ENCODE data around the gene TLE6.
A peak's percentile ranks its signal among the peaks of the same experiment; 100 is the strongest.

Gene TLE6

GRCh38 chr19:2973229-2973628 lies 4.1 kb upstream of the TLE6 start:
- no peak overlapping the region for H3K27ac ChIP-seq
- no peak for DNase-seq (ENCODE audit: low spot score)
- POLR2A ChIA-PET (ENCODE audit: low non-redundant PET): no interaction called here
- TF ChIP-seq, protein P1, sequence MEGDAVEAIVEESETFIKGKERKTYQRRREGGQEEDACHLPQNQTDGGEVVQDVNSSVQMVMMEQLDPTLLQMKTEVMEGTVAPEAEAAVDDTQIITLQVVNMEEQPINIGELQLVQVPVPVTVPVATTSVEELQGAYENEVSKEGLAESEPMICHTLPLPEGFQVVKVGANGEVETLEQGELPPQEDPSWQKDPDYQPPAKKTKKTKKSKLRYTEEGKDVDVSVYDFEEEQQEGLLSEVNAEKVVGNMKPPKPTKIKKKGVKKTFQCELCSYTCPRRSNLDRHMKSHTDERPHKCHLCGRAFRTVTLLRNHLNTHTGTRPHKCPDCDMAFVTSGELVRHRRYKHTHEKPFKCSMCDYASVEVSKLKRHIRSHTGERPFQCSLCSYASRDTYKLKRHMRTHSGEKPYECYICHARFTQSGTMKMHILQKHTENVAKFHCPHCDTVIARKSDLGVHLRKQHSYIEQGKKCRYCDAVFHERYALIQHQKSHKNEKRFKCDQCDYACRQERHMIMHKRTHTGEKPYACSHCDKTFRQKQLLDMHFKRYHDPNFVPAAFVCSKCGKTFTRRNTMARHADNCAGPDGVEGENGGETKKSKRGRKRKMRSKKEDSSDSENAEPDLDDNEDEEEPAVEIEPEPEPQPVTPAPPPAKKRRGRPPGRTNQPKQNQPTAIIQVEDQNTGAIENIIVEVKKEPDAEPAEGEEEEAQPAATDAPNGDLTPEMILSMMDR (conservative IDR thresholded peaks at IDR 0.05; ENCODE audit: low read depth): no peak
- CTCF ChIA-PET: interaction anchor here (0.7 kb wide), 1 partner anchor 86 kb away, joined by 6 read pairs; no protein-coding TSS in a partner anchor

- CTCF ChIA-PET: no interaction called here
Measured at GRCh38 chr19:2974342-2975041, 2.9 kb upstream of the TLE6 start.

DNA sequence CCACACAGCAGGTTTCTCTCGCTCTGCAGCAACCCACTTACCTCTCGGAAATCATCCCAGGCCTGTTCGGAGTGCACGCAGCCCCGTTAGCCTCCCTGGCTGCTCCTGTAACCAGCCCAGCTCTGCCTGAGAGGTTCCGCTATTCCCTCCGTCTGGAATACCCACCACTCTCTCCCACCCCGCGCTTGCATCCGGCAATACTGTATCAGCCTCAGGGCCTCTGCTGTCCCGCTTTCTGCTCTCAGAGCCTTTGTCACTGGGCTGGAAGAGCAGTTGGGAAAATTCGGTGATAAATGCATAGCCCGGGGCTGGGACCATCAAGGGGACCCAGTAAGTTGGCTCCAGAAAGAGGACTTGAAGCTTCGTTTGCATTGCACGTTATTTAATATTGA lies 759 bp upstream of the TLE6 start:
- no peak for DNase-seq (ENCODE audit: low spot score)
- ChIA-PET CTCF (no interaction called here), POLR2A (ENCODE audit: low non-redundant PET) (interaction anchor here (0.6 kb wide), 1 partner anchor 208 kb away, joined by 3 read pairs; no protein-coding TSS in a partner anchor)
- peak overlapping the region; percentile 67 for H3K27ac ChIP-seq
- TF ChIP-seq, protein P1 (conservative IDR thresholded peaks at IDR 0.05; ENCODE audit: low read depth): no peak

More at GRCh38 chr19:2974342-2975041, 2.9 kb upstream of the TLE6 start:
- no peak for DNase-seq (ENCODE audit: low spot score)
- POLR2A ChIA-PET (ENCODE audit: low non-redundant PET): no interaction called here
- TF ChIP-seq, protein P1 (conservative IDR thresholded peaks at IDR 0.05; ENCODE audit: low read depth): no peak
- H3K27ac ChIP-seq: no peak overlapping the region

- DNase-seq (ENCODE audit: low spot score): no peak
- TF ChIP-seq, protein P1 (conservative IDR thresholded peaks at IDR 0.05; ENCODE audit: low read depth): no peak
- peak overlapping the region; percentile 67 for H3K27ac ChIP-seq
- POLR2A ChIA-PET (ENCODE audit: low non-redundant PET): interaction anchor here (1.0 kb wide), 1 partner anchor 57 kb away, joined by 3 read pairs; no protein-coding TSS in a partner anchor
- CTCF ChIA-PET: no interaction called here
Measured at GRCh38 chr19:2977746-2978138, 378 bp downstream of the TLE6 start.

GRCh38 chr19:2978166-2978767 lies 903 bp downstream of the TLE6 start:
- ChIA-PET CTCF (no interaction called here), POLR2A (ENCODE audit: low non-redundant PET) (no interaction called here)
- H3K27ac ChIP-seq: peak overlapping the region; percentile 67
- DNase-seq (ENCODE audit: low spot score): no peak
- TF ChIP-seq, protein P1 (conservative IDR thresholded peaks at IDR 0.05; ENCODE audit: low read depth): no peak

- POLR2A ChIA-PET (ENCODE audit: low non-redundant PET): no interaction called here
Measured at GRCh38 chr19:2978772-2979171, 1.4 kb downstream of the TLE6 start.

More at GRCh38 chr19:2978772-2979171, 1.4 kb downstream of the TLE6 start:
- no peak for DNase-seq (ENCODE audit: low spot score)
- CTCF ChIA-PET: no interaction called here
- TF ChIP-seq, protein P1 (conservative IDR thresholded peaks at IDR 0.05; ENCODE audit: low read depth): no peak
- H3K27ac ChIP-seq: peak overlapping the region; percentile 67

All from RWPE1 (cell line).